Spinal cord (tissue), 10 donors: ENCODE results near the gene MAP3K4. TPM values are rescaled to one million over a fixed set of nuclear protein-coding genes. Genes with fewer than 3 reads are reported as not detected.

Source experiments
- DNase-seq, 6 donors: peaks; one replicate each; pipeline versions ENCODE4 v3.0.0 to v3.0.0-alpha.2; 2013 to 2015; ENCODE audit warnings: low spot score in 6 of 6, low read depth in 4 of 6
- H3K27ac ChIP-seq: one replicate; pipeline ENCODE4 v1.5.1; 2013; ENCODE audit warnings: low read depth, low read length, control low read depth
- H3K27me3 ChIP-seq: one replicate; pipeline ENCODE4 v1.6.1; 2013; ENCODE audit warnings: low read length; ENCODE audit not compliant: control insufficient read depth, insufficient read depth
- H3K36me3 ChIP-seq: one replicate; pipeline ENCODE4 v1.6.1; 2013; ENCODE audit warnings: low read length; ENCODE audit not compliant: control insufficient read depth, insufficient read depth
- H3K4me1 ChIP-seq: one replicate; pipeline ENCODE4 v1.6.1; 2013; ENCODE audit warnings: low read length; ENCODE audit not compliant: control insufficient read depth, insufficient read depth
- H3K4me3 ChIP-seq: one replicate; pipeline ENCODE4 v1.5.1; 2013; ENCODE audit warnings: low read depth, low read length, control low read depth
- H3K9me3 ChIP-seq: one replicate; pipeline ENCODE4 v1.6.1; 2013; ENCODE audit warnings: low read length; ENCODE audit not compliant: control insufficient read depth, insufficient read depth
- WGBS: methylation state at CpG from one replicate; pipeline ENCODE4 v1.1.5; 2013; ENCODE audit warnings: missing lambda C conversion rate; ENCODE audit not compliant: insufficient coverage; 5-methylcytosine and 5-hydroxymethylcytosine counted together
- polyA plus RNA-seq, 2 donors: library from polyadenylated mRNA; unstranded; fragments of 120-200 nt; gene quantifications; one replicate each; pipeline ENCODE4 v1.2.1, GENCODE V29; 2013; ENCODE audit not compliant: insufficient read length in 2 of 2
- total RNA-seq, 2 donors: library from RNA; depleted of rRNA in 1 of 2; stranded (reverse); fragments of 120-200 nt in 1 of 2; fragments of >200 nt in 1 of 2; gene quantifications; one replicate each; pipeline versions ENCODE4 v1.2.3 to v1.2.4, GENCODE V29; 2013 to 2014
- donor health status: healthy.

The MAP3K4 gene
- total and polyA plus RNA-seq, 4 donors: 32.0 to 48.1 (median 41.6) TPM

GRCh38 chr6:160996131-160996601 lies 4.6 kb downstream of the MAP3K4 start:
- H3K27ac ChIP-seq: no peak overlapping the region
- no peaks in the 10 kb centered on the region for H3K36me3 ChIP-seq
- no peaks in the 10 kb centered on the region for H3K9me3 ChIP-seq
- no peak overlapping the region for H3K4me3 ChIP-seq
- H3K4me1 ChIP-seq: peaks cover 3% of the 10 kb centered on the region
- DNase-seq: no peak
- WGBS: 97% methylated on average over 4 of the region's 4 CpGs
- no peaks in the 10 kb centered on the region for H3K27me3 ChIP-seq

- WGBS: no CpG with 5 or more reads among the region's 3 CpGs
- Histone ChIP-seq H3K27ac (no peak overlapping the region), H3K4me3 (no peak overlapping the region), H3K27me3 (no peaks in the 10 kb centered on the region), H3K36me3 (no peaks in the 10 kb centered on the region), H3K9me3 (no peaks in the 10 kb centered on the region), H3K4me1 (peaks cover 3% of the 10 kb centered on the region)
- no peak for DNase-seq
These were observed 6.6 kb downstream of the MAP3K4 start for GRCh38 chr6:160998217-160998616.

- Histone ChIP-seq H3K36me3 (no peaks in the 10 kb centered on the region), H3K9me3 (no peaks in the 10 kb centered on the region), H3K27me3 (no peaks in the 10 kb centered on the region), H3K4me1 (peaks cover 3% of the 10 kb centered on the region), H3K27ac (no peak overlapping the region), H3K4me3 (no peak overlapping the region)
- WGBS: no CpG with 5 or more reads among the region's 4 CpGs
- no peak for DNase-seq
These were observed 7.2 kb downstream of the MAP3K4 start for GRCh38 chr6:160998766-160999165.

- Histone ChIP-seq H3K36me3 (no peaks in the 10 kb centered on the region), H3K27ac (no peak overlapping the region), H3K9me3 (no peaks in the 10 kb centered on the region), H3K4me1 (peaks cover 3% of the 10 kb centered on the region), H3K4me3 (no peak overlapping the region), H3K27me3 (no peaks in the 10 kb centered on the region)
- DNase-seq: no peak
- WGBS: 94% methylated on average over 2 of the region's 7 CpGs
These were observed 7.9 kb downstream of the MAP3K4 start for GRCh38 chr6:160999516-160999915.

- H3K9me3 ChIP-seq: no peaks in the 10 kb centered on the region
- no peak for DNase-seq
- H3K27ac ChIP-seq: no peak overlapping the region
- WGBS: no CpG with 5 or more reads among the region's 1 CpG
- no peak overlapping the region for H3K4me3 ChIP-seq
- H3K36me3 ChIP-seq: no peaks in the 10 kb centered on the region
- H3K27me3 ChIP-seq: no peaks in the 10 kb centered on the region
- no peaks in the 10 kb centered on the region for H3K4me1 ChIP-seq
These were observed 9.1 kb downstream of the MAP3K4 start for GRCh38 chr6:161000632-161001031.

- no peak overlapping the region for H3K27ac ChIP-seq
- DNase-seq: peak in 1 of 6 donors; percentile 32
- H3K9me3 ChIP-seq: no peaks in the 10 kb centered on the region
- H3K36me3 ChIP-seq: no peaks in the 10 kb centered on the region
- no peaks in the 10 kb centered on the region for H3K27me3 ChIP-seq
- WGBS: 17% methylated on average over 1 of the region's 4 CpGs
- no peak overlapping the region for H3K4me3 ChIP-seq
- no peaks in the 10 kb centered on the region for H3K4me1 ChIP-seq
These were observed 9.9 kb downstream of the MAP3K4 start for GRCh38 chr6:161001421-161001820.

- H3K27ac ChIP-seq: no peak overlapping the region
- no peaks in the 10 kb centered on the region for H3K27me3 ChIP-seq
- WGBS: no CpG with 5 or more reads among the region's 2 CpGs
- H3K36me3 ChIP-seq: no peaks in the 10 kb centered on the region
- no peak for DNase-seq
- H3K4me1 ChIP-seq: no peaks in the 10 kb centered on the region
- H3K9me3 ChIP-seq: no peaks in the 10 kb centered on the region
- H3K4me3 ChIP-seq: no peak overlapping the region
These were observed 11.8 kb downstream of the MAP3K4 start for GRCh38 chr6:161003336-161003735.

- no CpG with 5 or more reads among the region's 4 CpGs for WGBS
These were observed 16.7 kb downstream of the MAP3K4 start for GRCh38 chr6:161008245-161008644.

GRCh38 chr6:161009991-161010390 lies 18.4 kb downstream of the MAP3K4 start:
- Histone ChIP-seq H3K4me1 (peaks cover 3% of the 10 kb centered on the region), H3K27ac (no peak overlapping the region), H3K27me3 (no peaks in the 10 kb centered on the region), H3K36me3 (no peaks in the 10 kb centered on the region), H3K9me3 (no peaks in the 10 kb centered on the region), H3K4me3 (no peak overlapping the region)
- no CpG with 5 or more reads among the region's 3 CpGs for WGBS
- no peak for DNase-seq

More at GRCh38 chr6:161008245-161008644, 16.7 kb downstream of the MAP3K4 start:
- no peaks in the 10 kb centered on the region for H3K36me3 ChIP-seq
- DNase-seq: no peak
- H3K4me1 ChIP-seq: peaks cover 3% of the 10 kb centered on the region
- H3K27ac ChIP-seq: no peak overlapping the region
- no peak overlapping the region for H3K4me3 ChIP-seq
- no peaks in the 10 kb centered on the region for H3K9me3 ChIP-seq
- H3K27me3 ChIP-seq: no peaks in the 10 kb centered on the region

- Histone ChIP-seq H3K9me3 (no peaks in the 10 kb centered on the region), H3K36me3 (no peaks in the 10 kb centered on the region), H3K4me1 (peaks cover 3% of the 10 kb centered on the region), H3K27ac (no peak overlapping the region), H3K27me3 (no peaks in the 10 kb centered on the region), H3K4me3 (no peak overlapping the region)
- no peak for DNase-seq
- no CpG with 5 or more reads among the region's 1 CpG for WGBS
These were observed 18.8 kb downstream of the MAP3K4 start for GRCh38 chr6:161010418-161010817.
